Measurements from ENCODE around the gene EBLN1.

Gene EBLN1

GRCh38 chr10:22226599-22226998, 8.8 kb upstream of the EBLN1 start:
- H3K4me3 ChIP-seq (ENCODE audit: insufficient read depth, low read length, poor library complexity, severe bottlenecking): no peak overlapping the region
- H3K9me2 ChIP-seq (replicated peaks; ENCODE audit: insufficient read depth, low read length): no peaks in the 10 kb centered on the region
- H3K27ac ChIP-seq (ENCODE audit: low read depth, low read length): no peak overlapping the region
- no peaks in the 10 kb centered on the region for H3K9me3 ChIP-seq (ENCODE audit: insufficient read depth, low read length)
- no peak overlapping the region for H3K4me2 ChIP-seq (ENCODE audit: low read depth, low read length, poor library complexity, severe bottlenecking)
- H2AFZ ChIP-seq (ENCODE audit: low read depth, low read length, severe bottlenecking): no peak overlapping the region
- H3K9ac ChIP-seq (ENCODE audit: low read length): no peak overlapping the region
- no peaks in the 10 kb centered on the region for H3K27me3 ChIP-seq (ENCODE audit: low read length)
- no peaks in the 10 kb centered on the region for H3K36me3 ChIP-seq (ENCODE audit: low read length)
- H3F3A ChIP-seq (ENCODE audit: insufficient read depth): peaks cover 4% of the 10 kb centered on the region; the same call in 1 of the 2 replicates
- no peaks in the 10 kb centered on the region for H4K20me1 ChIP-seq (ENCODE audit: low read depth, low read length)
- TF ChIP-seq CTCF (IDR thresholded peaks at IDR 0.05; ENCODE audit: insufficient read depth, low read length, poor library complexity, severe bottlenecking): no peak
- no peak for TF ChIP-seq EZH2phosphoT487 (conservative IDR thresholded peaks at IDR 0.05; ENCODE audit: low read length)
- no peaks in the 10 kb centered on the region for H3K79me2 ChIP-seq (ENCODE audit: insufficient read depth, low read length)

- no peaks in the 10 kb centered on the region for H3K9me2 ChIP-seq (replicated peaks; ENCODE audit: insufficient read depth, low read length)
- no peak overlapping the region for H3K9ac ChIP-seq (ENCODE audit: low read length)
- no peak overlapping the region for H3K4me3 ChIP-seq (ENCODE audit: insufficient read depth, low read length, poor library complexity, severe bottlenecking)
- no peak overlapping the region for H2AFZ ChIP-seq (ENCODE audit: low read depth, low read length, severe bottlenecking)
- no peaks in the 10 kb centered on the region for H4K20me1 ChIP-seq (ENCODE audit: low read depth, low read length)
- H3K79me2 ChIP-seq (ENCODE audit: insufficient read depth, low read length): no peaks in the 10 kb centered on the region
- no peak overlapping the region for H3K4me2 ChIP-seq (ENCODE audit: low read depth, low read length, poor library complexity, severe bottlenecking)
- H3K9me3 ChIP-seq (ENCODE audit: insufficient read depth, low read length): no peaks in the 10 kb centered on the region
- H3K27ac ChIP-seq (ENCODE audit: low read depth, low read length): no peak overlapping the region
- H3K36me3 ChIP-seq (ENCODE audit: low read length): no peaks in the 10 kb centered on the region
- H3F3A ChIP-seq (ENCODE audit: insufficient read depth): no peaks in the 10 kb centered on the region
- H3K27me3 ChIP-seq (ENCODE audit: low read length): no peaks in the 10 kb centered on the region
- TF ChIP-seq CTCF (IDR thresholded peaks at IDR 0.05; ENCODE audit: insufficient read depth, low read length, poor library complexity, severe bottlenecking): no peak
- TF ChIP-seq EZH2phosphoT487 (conservative IDR thresholded peaks at IDR 0.05; ENCODE audit: low read length): no peak
Observed at GRCh38 chr10:22222236-22223190, 4.7 kb upstream of the EBLN1 start.

- no peaks in the 10 kb centered on the region for H3F3A ChIP-seq (ENCODE audit: insufficient read depth)
- H4K20me1 ChIP-seq (ENCODE audit: low read depth, low read length): no peaks in the 10 kb centered on the region
- H2AFZ ChIP-seq (ENCODE audit: low read depth, low read length, severe bottlenecking): no peak overlapping the region
- no peaks in the 10 kb centered on the region for H3K79me2 ChIP-seq (ENCODE audit: insufficient read depth, low read length)
- H3K9me2 ChIP-seq (replicated peaks; ENCODE audit: insufficient read depth, low read length): no peaks in the 10 kb centered on the region
- no peaks in the 10 kb centered on the region for H3K36me3 ChIP-seq (ENCODE audit: low read length)
- no peak overlapping the region for H3K4me2 ChIP-seq (ENCODE audit: low read depth, low read length, poor library complexity, severe bottlenecking)
- no peak overlapping the region for H3K9ac ChIP-seq (ENCODE audit: low read length)
- no peaks in the 10 kb centered on the region for H3K27me3 ChIP-seq (ENCODE audit: low read length)
- no peak overlapping the region for H3K4me3 ChIP-seq (ENCODE audit: insufficient read depth, low read length, poor library complexity, severe bottlenecking)
- H3K9me3 ChIP-seq (ENCODE audit: insufficient read depth, low read length): no peaks in the 10 kb centered on the region
- H3K27ac ChIP-seq (ENCODE audit: low read depth, low read length): no peak overlapping the region
- TF ChIP-seq CTCF (IDR thresholded peaks at IDR 0.05; ENCODE audit: insufficient read depth, low read length, poor library complexity, severe bottlenecking): no peak
- TF ChIP-seq EZH2phosphoT487 (conservative IDR thresholded peaks at IDR 0.05; ENCODE audit: low read length): no peak
Observed at GRCh38 chr10:22219308-22219707, 1.5 kb upstream of the EBLN1 start.

All from SU-DHL-6 (cell line).